Mesodermal cell (in vitro differentiated cells): ENCODE data around the gene RNF40. TPM values are rescaled to one million over a fixed set of nuclear protein-coding genes. Genes with fewer than 3 reads are reported as not detected.

Experiments used
- H3K27ac ChIP-seq: 2 replicates; pipeline ENCODE4 v1.7.0; 2013; ENCODE audit warnings: mild to moderate bottlenecking, low read depth, low read length, moderate library complexity; ENCODE audit not compliant: severe bottlenecking
- H3K36me3 ChIP-seq: 2 replicates; pipeline ENCODE4 v1.7.1; 2013; ENCODE audit warnings: mild to moderate bottlenecking, low read length, moderate library complexity; ENCODE audit not compliant: control insufficient read depth, insufficient read depth
- H3K4me1 ChIP-seq: one replicate; pipeline ENCODE4 v1.7.1; 2013; ENCODE audit warnings: mild to moderate bottlenecking, low read length; ENCODE audit not compliant: insufficient read depth, control insufficient read depth, poor library complexity, severe bottlenecking
- H3K4me3 ChIP-seq: 2 replicates; pipeline ENCODE4 v1.7.0; 2013; ENCODE audit warnings: low read length, control low read depth, mild to moderate bottlenecking; ENCODE audit not compliant: insufficient read depth, poor library complexity, severe bottlenecking; ENCODE audit errors: extremely low read depth
- H3K9me3 ChIP-seq: 2 replicates; pipeline ENCODE4 v1.7.1; 2013; ENCODE audit warnings: mild to moderate bottlenecking, low read length, moderate library complexity; ENCODE audit not compliant: control insufficient read depth
- WGBS, 2 experiments: methylation state at CpG; one replicate each; pipeline ENCODE4 v1.1.5; 2013; ENCODE audit warnings: missing lambda C conversion rate in 2 of 2; ENCODE audit not compliant: insufficient coverage in 2 of 2; 5-methylcytosine and 5-hydroxymethylcytosine counted together
- polyA plus RNA-seq, 2 experiments: library from polyadenylated mRNA; stranded (reverse); fragments of 50-300 nt; gene quantifications; one replicate each; pipeline ENCODE4 v1.2.3, GENCODE V29; 2013

The RNF40 gene
- 77.9 TPM for polyA plus RNA-seq (2013, experiment 1 of 2)
- 66.5 TPM for polyA plus RNA-seq (2013, experiment 2 of 2)

DNA sequence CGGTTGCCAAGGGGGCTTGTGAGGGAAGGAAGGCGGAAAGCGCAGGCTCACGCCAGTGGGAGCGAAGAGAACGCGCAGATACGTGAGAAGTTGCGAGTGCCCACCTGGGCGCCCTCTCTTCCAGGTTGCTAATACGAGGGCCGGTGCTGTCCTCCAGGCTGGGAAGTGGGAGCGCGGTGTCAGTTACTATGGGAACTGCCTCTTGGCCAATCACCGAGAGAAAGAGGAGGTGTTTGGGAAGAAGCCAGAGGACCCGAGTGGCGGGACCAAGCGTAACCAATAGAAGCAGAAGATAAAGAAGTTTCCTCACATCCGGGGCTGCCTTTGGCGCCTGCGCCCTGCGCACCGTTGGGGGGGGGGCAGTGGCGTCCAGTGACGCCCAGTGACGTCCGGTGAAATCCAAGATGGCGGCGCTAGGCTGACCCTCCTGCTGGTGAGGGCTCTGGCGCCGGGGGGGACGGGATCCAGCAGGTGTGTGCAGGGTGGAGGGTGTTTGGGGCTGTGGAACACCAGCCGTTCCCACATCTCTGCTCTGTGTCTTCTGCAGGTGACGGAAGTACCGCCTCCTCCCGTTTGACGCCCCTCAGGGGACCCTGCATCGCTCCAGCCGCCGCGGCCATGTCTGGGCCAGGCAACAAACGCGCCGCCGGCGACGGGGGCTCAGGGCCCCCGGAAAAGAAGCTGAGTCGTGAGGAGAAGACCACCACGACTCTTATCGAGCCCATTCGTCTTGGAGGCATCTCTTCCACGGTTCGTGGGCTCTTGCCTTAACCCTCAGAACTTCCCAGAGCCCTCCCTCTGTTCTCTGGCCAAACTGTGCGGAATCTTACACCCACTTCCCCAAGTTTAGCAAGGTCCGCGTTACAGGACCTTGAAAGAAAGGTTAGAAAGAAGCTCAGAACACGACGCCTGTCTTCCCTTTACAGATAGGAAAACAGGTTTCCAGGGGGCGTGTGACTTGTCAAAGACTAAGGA, at the start of gene RNF40, which contains the start of gene CFAP119:
RNF40 (plus strand) TSS at position 395 of the 975 bp plus-strand sequence; CDS start at position 619, 224 bp downstream.
CFAP119 (minus strand) TSS at position 135 of the 975 bp plus-strand sequence. CDS start 314 bp downstream, outside the sequence.
- Histone ChIP-seq H3K36me3 (peaks cover 64% of the 10 kb centered on the region), H3K4me3 (peak within 1 kb of the TSS; percentile 87), H3K9me3 (no peaks in the 10 kb centered on the region), H3K4me1 (peaks cover 17% of the 10 kb centered on the region), H3K27ac (peak within 1 kb of the TSS; percentile 76)
- 2% methylated on average over 45 to 46 of the region's 60 CpGs for WGBS, 2 experiments

DNA sequence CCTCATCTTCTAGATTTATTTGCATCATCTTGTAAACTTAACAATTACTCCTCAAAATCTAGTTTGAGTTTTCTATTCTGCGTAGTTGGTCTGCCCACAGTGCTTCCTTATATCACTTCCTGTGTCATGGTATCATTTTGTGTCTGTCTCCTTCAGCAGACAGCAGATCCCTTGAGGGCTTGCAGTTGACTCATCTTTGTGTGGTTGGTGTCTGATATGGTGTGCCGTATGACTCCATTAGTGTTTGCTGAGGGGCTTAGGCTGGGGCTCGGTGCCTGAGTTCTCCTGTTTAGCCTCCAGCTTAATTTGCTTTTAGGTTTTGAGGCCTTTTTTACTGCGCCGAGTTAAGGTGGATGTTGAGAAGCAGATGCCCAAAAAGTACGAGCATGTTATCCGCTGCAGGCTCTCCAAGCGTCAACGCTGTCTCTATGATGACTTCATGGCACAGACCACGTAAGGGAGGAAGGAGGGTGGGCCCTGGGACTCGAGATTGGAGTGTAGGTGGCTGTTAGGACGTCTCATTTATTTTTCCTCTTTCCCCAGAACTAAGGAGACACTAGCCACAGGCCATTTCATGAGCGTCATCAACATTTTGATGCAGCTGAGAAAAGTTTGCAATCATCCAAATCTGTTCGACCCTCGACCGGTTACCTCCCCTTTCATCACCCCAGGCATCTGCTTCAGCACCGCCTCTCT, 46.2 kb upstream of the RNF40 start:
- H3K36me3 ChIP-seq, result peaks cover 96% of the 10 kb centered on the region
- 93 to 96% methylated on average over 12 of the region's 17 CpGs for WGBS, 2 experiments
- H3K4me3 ChIP-seq, result no peak overlapping the region
- no peaks in the 10 kb centered on the region for H3K9me3 ChIP-seq
- H3K4me1 ChIP-seq, result peaks cover 13% of the 10 kb centered on the region
- H3K27ac ChIP-seq, result peak overlapping the region; percentile 17

- H3K9me3 ChIP-seq, result no peaks in the 10 kb centered on the region
- H3K27ac ChIP-seq, result no peak overlapping the region
- peaks cover 3% of the 10 kb centered on the region for H3K4me1 ChIP-seq
- H3K4me3 ChIP-seq, result no peak overlapping the region
- H3K36me3 ChIP-seq, result peaks cover 98% of the 10 kb centered on the region
- 95 to 96% methylated on average over 10 to 11 of the region's 11 CpGs for WGBS, 2 experiments
Measured at GRCh38 chr16:30720086-30720485, 42.0 kb upstream of the RNF40 start.

GRCh38 chr16:30720694-30721093, 41.4 kb upstream of the RNF40 start:
- Histone ChIP-seq H3K27ac (no peak overlapping the region), H3K4me1 (no peaks in the 10 kb centered on the region), H3K4me3 (no peak overlapping the region), H3K9me3 (no peaks in the 10 kb centered on the region), H3K36me3 (peaks cover 98% of the 10 kb centered on the region)
- WGBS, 2 experiments, result 96 to 97% methylated on average over 5 to 7 of the region's 9 CpGs

GRCh38 chr16:30721167-30721566, 41.0 kb upstream of the RNF40 start:
- Histone ChIP-seq H3K27ac (no peak overlapping the region), H3K4me3 (no peak overlapping the region), H3K36me3 (peaks cover 98% of the 10 kb centered on the region), H3K4me1 (no peaks in the 10 kb centered on the region), H3K9me3 (no peaks in the 10 kb centered on the region)
- 95 to 98% methylated on average over 4 of the region's 8 CpGs for WGBS, 2 experiments

DNA sequence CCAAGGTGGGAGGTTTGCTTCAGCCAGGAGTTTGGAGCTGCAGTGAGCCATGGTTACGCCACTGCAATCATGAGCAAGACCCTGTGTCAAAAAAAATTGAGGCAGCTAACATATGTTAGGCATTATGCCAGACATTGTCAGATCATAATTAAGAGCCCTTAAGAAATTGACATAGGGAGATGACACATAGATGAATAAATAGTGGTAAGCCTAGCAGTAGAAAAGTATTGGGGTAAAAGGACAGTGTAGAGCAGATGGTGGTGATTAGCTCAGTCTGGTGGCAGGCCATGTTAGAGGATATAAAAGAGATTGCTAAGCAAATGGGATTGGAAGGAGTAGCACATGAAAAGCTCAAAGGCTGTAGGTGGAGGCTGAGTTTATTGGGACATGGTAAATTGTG, 40.5 kb upstream of the RNF40 start:
- 60 to 100% methylated on average over 1 of the region's 1 CpG for WGBS, 2 experiments
- Histone ChIP-seq H3K4me1 (no peaks in the 10 kb centered on the region), H3K36me3 (peaks cover 98% of the 10 kb centered on the region), H3K27ac (no peak overlapping the region), H3K9me3 (no peaks in the 10 kb centered on the region), H3K4me3 (no peak overlapping the region)

- Histone ChIP-seq H3K27ac (no peak overlapping the region), H3K36me3 (peaks cover 97% of the 10 kb centered on the region), H3K4me3 (no peak overlapping the region), H3K9me3 (no peaks in the 10 kb centered on the region), H3K4me1 (no peaks in the 10 kb centered on the region)
- WGBS, 2 experiments, result 93 to 96% methylated on average over 3 to 6 of the region's 6 CpGs
Measured at GRCh38 chr16:30722443-30722842, 39.7 kb upstream of the RNF40 start.

DNA sequence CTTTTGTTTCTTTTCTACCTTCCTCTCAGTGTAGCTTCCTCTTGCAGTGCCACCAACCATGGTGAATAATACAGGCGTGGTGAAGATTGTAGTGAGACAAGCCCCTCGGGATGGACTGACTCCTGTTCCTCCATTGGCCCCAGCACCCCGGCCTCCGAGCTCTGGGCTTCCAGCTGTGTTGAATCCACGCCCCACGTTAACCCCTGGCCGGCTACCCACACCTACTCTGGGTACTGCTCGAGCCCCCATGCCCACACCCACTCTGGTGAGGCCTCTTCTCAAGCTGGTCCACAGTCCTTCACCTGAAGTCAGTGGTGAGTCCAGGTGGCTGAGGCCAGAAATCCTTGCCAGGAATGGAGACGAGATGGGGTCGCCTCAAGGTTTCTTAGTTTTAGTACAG, 39.2 kb upstream of the RNF40 start:
- Histone ChIP-seq H3K27ac (no peak overlapping the region), H3K4me1 (no peaks in the 10 kb centered on the region), H3K4me3 (no peak overlapping the region), H3K9me3 (no peaks in the 10 kb centered on the region), H3K36me3 (peaks cover 97% of the 10 kb centered on the region)
- WGBS, 2 experiments, result 95 to 97% methylated on average over 9 of the region's 10 CpGs

DNA sequence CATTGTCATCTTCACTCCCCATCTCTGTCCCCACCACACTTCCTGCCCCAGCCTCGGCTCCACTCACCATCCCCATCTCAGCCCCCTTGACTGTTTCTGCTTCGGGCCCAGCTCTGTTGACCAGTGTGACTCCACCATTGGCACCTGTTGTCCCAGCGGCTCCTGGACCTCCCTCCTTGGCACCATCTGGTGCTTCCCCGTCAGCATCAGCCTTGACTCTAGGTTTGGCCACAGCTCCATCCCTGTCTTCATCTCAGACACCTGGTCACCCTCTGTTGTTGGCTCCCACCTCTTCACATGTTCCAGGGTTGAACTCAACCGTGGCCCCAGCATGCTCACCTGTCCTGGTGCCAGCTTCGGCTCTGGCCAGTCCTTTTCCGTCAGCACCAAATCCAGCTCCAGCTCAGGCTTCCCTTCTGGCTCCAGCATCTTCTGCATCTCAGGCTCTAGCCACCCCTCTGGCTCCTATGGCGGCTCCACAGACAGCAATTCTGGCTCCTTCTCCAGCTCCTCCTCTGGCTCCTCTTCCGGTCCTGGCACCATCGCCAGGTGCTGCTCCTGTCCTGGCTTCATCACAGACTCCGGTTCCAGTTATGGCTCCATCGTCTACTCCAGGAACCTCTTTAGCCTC, 38.3 kb upstream of the RNF40 start:
- WGBS, 2 experiments, result 97 to 98% methylated on average over 12 of the region's 12 CpGs
- peaks cover 97% of the 10 kb centered on the region for H3K36me3 ChIP-seq

DNA sequence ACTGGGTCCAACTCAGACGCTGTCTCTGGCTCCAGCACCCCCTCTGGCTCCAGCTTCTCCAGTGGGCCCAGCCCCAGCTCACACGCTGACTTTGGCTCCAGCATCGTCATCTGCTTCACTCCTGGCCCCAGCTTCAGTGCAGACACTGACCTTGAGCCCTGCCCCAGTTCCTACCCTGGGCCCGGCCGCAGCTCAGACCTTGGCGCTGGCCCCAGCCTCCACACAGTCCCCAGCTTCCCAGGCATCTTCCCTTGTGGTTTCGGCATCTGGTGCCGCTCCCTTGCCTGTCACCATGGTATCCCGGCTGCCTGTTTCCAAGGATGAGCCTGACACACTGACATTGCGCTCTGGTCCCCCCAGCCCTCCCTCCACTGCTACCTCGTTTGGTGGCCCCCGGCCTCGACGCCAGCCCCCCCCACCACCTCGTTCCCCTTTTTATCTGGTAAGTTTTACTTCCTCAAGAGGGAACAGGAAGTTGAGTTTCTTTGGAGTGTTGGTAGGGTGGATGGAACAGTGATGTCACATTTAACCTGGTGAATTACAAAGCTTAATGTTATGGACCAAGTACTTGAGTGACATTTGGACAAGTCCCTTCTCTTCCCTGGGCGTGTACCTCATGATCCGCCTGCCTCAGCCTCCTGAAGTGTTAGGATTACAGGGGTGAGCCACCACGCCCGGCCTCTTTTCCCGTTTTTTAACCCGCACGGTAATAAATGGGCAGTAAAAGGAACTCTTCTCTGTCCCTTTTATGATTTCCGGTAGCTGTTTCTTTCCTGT, 37.3 kb upstream of the RNF40 start:
- no peaks in the 10 kb centered on the region for H3K4me1 ChIP-seq
- H3K36me3 ChIP-seq, result peaks cover 99% of the 10 kb centered on the region
- H3K27ac ChIP-seq, result no peak overlapping the region
- H3K4me3 ChIP-seq, result no peak overlapping the region
- H3K9me3 ChIP-seq, result no peaks in the 10 kb centered on the region
- 96 to 97% methylated on average over 10 to 17 of the region's 23 CpGs for WGBS, 2 experiments

More for the DNA sequence above, 38.3 kb upstream of the RNF40 start:
- H3K27ac ChIP-seq, result no peak overlapping the region
- no peaks in the 10 kb centered on the region for H3K4me1 ChIP-seq
- no peak overlapping the region for H3K4me3 ChIP-seq
- no peaks in the 10 kb centered on the region for H3K9me3 ChIP-seq
